Neutrophil (primary cell): Measurements from ENCODE around the gene USP11.

Experiments used
- H3K27ac ChIP-seq: fragments of 200-600 bp; sonication (generic); 2 replicates; pipeline ENCODE4 v1.5.1; 2016; ENCODE audit warnings: mild to moderate bottlenecking, moderate library complexity
- H3K27me3 ChIP-seq: fragments of 200-600 bp; sonication (generic); 2 replicates; pipeline ENCODE4 v1.6.0; 2016; ENCODE audit warnings: mild to moderate bottlenecking
- H3K36me3 ChIP-seq: fragments of 200-600 bp; sonication (generic); 2 replicates; pipeline ENCODE4 v1.5.1; 2017
- H3K4me1 ChIP-seq, 2 experiments: fragments of 200-600 bp in 1 of 2; sonication (generic) in 1 of 2; 1 replicate in 1 of 2; 2 replicates in 1 of 2; pipeline versions ENCODE4 v1.5.1 to v1.6.1; 2013 to 2016; ENCODE audit warnings: low read depth in 1 of 2, low read length in 1 of 2, mild to moderate bottlenecking in 1 of 2, moderate library complexity in 1 of 2; ENCODE audit not compliant: control insufficient read depth in 1 of 2, insufficient read depth in 1 of 2
- H3K4me3 ChIP-seq, 2 experiments: fragments of 200-600 bp in 1 of 2; sonication (generic) in 1 of 2; 1 replicate in 1 of 2; 2 replicates in 1 of 2; pipeline ENCODE4 v1.5.1; 2013 to 2016; ENCODE audit warnings: low read depth in 1 of 2, low read length in 1 of 2, mild to moderate bottlenecking in 1 of 2, moderate library complexity in 1 of 2
- H3K9me3 ChIP-seq: fragments of 200-600 bp; sonication (generic); 2 replicates; pipeline ENCODE4 v1.5.1; 2016
- TF ChIP-seq, protein P1 (sequence below): fragments of 200-600 bp; sonication (generic); IDR thresholded peaks from 2 replicates; pipeline ENCODE4 v1.5.1; 2016; ENCODE audit warnings: antibody characterized with exemption

Gene USP11

GRCh38 chrX:47189906-47190305, 42.9 kb upstream of the USP11 start:
- H3K27ac ChIP-seq = no peak overlapping the region
- H3K9me3 ChIP-seq = no peaks in the 10 kb centered on the region
- H3K36me3 ChIP-seq = peaks cover 25% of the 10 kb centered on the region
- H3K4me3 ChIP-seq = no peak overlapping the region
- TF ChIP-seq, protein P1, sequence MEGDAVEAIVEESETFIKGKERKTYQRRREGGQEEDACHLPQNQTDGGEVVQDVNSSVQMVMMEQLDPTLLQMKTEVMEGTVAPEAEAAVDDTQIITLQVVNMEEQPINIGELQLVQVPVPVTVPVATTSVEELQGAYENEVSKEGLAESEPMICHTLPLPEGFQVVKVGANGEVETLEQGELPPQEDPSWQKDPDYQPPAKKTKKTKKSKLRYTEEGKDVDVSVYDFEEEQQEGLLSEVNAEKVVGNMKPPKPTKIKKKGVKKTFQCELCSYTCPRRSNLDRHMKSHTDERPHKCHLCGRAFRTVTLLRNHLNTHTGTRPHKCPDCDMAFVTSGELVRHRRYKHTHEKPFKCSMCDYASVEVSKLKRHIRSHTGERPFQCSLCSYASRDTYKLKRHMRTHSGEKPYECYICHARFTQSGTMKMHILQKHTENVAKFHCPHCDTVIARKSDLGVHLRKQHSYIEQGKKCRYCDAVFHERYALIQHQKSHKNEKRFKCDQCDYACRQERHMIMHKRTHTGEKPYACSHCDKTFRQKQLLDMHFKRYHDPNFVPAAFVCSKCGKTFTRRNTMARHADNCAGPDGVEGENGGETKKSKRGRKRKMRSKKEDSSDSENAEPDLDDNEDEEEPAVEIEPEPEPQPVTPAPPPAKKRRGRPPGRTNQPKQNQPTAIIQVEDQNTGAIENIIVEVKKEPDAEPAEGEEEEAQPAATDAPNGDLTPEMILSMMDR = no peak
- no peaks in the 10 kb centered on the region for H3K27me3 ChIP-seq
- H3K4me1 ChIP-seq = peaks cover 30 to 39% of the 10 kb centered on the region in 2 experiments

DNA sequence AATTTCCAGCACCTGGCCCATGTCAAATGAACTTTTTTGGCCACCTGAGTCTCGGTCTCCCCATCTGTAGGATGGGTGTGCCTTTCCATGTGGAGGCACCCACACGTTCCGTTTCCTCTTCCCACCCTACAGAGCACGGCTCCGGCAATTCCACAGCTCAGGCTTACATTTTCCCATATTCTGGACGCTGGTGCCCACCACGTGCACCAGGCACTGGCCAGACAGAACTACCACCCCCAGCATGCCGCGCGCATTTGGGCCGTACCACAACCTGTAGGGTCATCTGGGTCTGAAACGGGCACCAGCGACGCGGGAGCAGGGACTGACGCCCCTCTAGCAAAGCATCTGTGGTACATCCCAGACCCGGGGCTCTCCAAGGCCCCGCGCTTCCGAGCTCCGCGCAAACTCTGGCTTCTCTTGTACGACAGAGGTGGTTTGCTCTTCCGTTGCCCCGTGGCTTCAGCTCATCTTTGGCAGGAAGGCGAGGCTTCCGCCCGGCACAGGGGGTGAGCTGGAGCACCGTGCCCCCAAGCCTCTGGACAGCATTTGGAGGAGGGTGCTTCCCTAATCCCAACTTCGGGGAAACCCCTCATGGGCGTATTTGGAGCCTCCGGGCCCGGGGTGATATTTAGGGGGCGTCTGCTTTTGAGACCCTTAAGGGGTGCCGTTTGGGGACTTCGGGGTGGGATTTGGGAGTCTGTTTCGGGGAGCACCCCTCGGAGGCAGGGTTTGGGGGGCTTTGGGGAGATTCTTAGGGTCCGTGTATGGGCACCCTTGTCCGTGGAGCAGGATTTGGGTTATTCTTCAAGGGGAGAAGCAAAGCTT, 42.2 kb upstream of the USP11 start:
- no peaks in the 10 kb centered on the region for H3K9me3 ChIP-seq
- H3K27ac ChIP-seq = no peak overlapping the region

DNA sequence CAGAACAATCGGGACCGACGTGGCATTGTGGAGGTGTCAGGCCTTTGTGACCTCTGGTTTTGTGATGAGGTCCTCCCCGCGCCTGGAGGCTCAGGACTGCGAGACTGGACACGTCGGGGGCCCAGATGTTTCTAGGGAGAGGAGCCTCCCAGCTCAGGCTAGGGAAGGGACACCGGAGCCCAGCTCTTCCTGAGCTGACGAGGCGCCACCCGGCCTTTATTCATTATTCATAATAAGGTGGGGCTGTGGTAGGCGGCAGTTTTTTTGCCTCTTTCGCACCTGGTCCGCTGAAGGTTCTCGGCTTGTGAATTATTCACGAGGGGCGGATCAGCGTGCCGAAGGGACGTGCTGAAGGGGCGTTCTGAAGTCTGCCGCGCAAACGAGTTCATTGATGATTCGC, 41.5 kb upstream of the USP11 start:
- Histone ChIP-seq H3K4me3 (peak overlapping the region; percentile 38 to 43), H3K36me3 (peaks cover 12% of the 10 kb centered on the region), H3K27me3 (no peaks in the 10 kb centered on the region), H3K27ac (no peak overlapping the region), H3K4me1 (peaks cover 43 to 53% of the 10 kb centered on the region in 2 experiments), H3K9me3 (no peaks in the 10 kb centered on the region)
- TF ChIP-seq, protein P1 = no peak

More for the DNA sequence above, 42.2 kb upstream of the USP11 start:
- Histone ChIP-seq H3K36me3 (peaks cover 18% of the 10 kb centered on the region), H3K4me3 (peak overlapping the region; percentile 38 to 43), H3K4me1 (peaks cover 36 to 47% of the 10 kb centered on the region in 2 experiments), H3K27me3 (no peaks in the 10 kb centered on the region)
- TF ChIP-seq, protein P1 = no peak

- Histone ChIP-seq H3K27ac (no peak overlapping the region), H3K4me3 (peak overlapping the region; percentile 38 to 43)
- TF ChIP-seq, protein P1 = no peak
These were observed 40.9 kb upstream of the USP11 start for GRCh38 chrX:47191806-47192401.

GRCh38 chrX:47193475-47194193, 39.2 kb upstream of the USP11 start, which contains the start of gene UBA1:
Gene UBA1 (plus strand): TSS chrX:47193829. CDS start chrX:47198803, 4,974 bp downstream.
- peak within 1 kb of the TSS; percentile 69 to 79 for H3K4me3 ChIP-seq
- no peaks in the 10 kb centered on the region for H3K9me3 ChIP-seq
- TF ChIP-seq, protein P1 = peak; percentile 85
- H3K36me3 ChIP-seq = peaks cover 13% of the 10 kb centered on the region
- H3K27me3 ChIP-seq = no peaks in the 10 kb centered on the region
- H3K27ac ChIP-seq = peak within 1 kb of the TSS; percentile 95
- peaks cover 48 to 65% of the 10 kb centered on the region in 2 experiments for H3K4me1 ChIP-seq

More at GRCh38 chrX:47191806-47192401, 40.9 kb upstream of the USP11 start:
- Histone ChIP-seq H3K27me3 (no peaks in the 10 kb centered on the region), H3K36me3 (peaks cover 9% of the 10 kb centered on the region), H3K9me3 (no peaks in the 10 kb centered on the region), H3K4me1 (peaks cover 45 to 59% of the 10 kb centered on the region in 2 experiments)
